ENCODE measurements around the gene CSMD2. TPM values are rescaled to one million over a fixed set of nuclear protein-coding genes. Genes with fewer than 3 reads are reported as not detected.

Gene CSMD2
- total RNA-seq, 1 donor from 2014 or later: 2.6 TPM

DNA sequence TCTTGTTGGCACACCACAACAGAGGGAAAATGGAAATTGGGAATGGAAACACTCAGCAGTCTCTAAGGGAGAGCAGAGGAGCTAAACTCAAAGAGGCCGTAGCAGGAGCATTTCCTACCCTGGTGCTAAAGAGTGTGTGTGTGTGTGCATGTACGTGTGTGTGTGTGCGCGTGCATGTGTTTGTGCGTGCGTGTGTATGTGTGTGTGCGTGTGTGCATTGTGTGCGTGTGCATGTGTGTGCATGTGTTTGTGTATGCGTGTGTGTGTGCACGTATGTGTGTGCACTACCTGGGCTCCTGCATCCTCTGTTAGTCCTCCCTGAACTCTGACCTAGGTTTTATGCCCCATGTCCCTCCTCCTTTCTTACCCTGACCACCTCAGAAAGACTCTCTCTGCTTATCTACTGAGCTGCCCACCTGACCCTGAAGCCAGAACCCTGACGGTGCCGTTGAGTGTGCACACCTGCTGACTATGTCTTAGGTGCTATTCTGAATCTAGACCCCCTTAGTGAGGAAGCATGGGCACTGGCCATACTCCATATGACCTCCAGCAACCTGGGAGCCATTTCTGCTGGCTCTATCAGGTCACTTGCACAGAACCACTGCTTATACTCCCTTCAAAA lies 458.3 kb downstream of the CSMD2 start:
- Histone ChIP-seq H3K4me3 (no peak overlapping the region), H3K27ac (no peak overlapping the region), H3K79me2 (ENCODE audit: low read depth) (no peaks in the 10 kb centered on the region), H3K4me2 (no peak overlapping the region), H3K9ac (no peak overlapping the region), H3K9me3 (ENCODE audit: low read depth) (no peaks in the 10 kb centered on the region), H4K20me1 (ENCODE audit: low read depth) (no peaks in the 10 kb centered on the region), H2AFZ (replicated peaks) (no peak overlapping the region), H3K4me1 (no peaks in the 10 kb centered on the region), H3K27me3 (no peaks in the 10 kb centered on the region), H3K36me3 (no peaks in the 10 kb centered on the region), H3F3A (ENCODE audit: low read depth) (no peaks in the 10 kb centered on the region)
- Mint-ChIP-seq H3K27ac (peak overlapping the region; percentile 23), H3K36me3 (no peaks in the 10 kb centered on the region), H3K27me3 (ENCODE audit: insufficient read depth, low read depth) (no peaks in the 10 kb centered on the region), H3K9me3 (no peaks in the 10 kb centered on the region), H3K4me3 (no peak overlapping the region), H3K4me1 (peaks cover 23% of the 10 kb centered on the region)
- no peak for TF ChIP-seq EZH2 (IDR thresholded peaks at IDR 0.05)
- TF ChIP-seq EZH2phosphoT487 (IDR thresholded peaks at IDR 0.05): no peak
- TF ChIP-seq, protein P1, sequence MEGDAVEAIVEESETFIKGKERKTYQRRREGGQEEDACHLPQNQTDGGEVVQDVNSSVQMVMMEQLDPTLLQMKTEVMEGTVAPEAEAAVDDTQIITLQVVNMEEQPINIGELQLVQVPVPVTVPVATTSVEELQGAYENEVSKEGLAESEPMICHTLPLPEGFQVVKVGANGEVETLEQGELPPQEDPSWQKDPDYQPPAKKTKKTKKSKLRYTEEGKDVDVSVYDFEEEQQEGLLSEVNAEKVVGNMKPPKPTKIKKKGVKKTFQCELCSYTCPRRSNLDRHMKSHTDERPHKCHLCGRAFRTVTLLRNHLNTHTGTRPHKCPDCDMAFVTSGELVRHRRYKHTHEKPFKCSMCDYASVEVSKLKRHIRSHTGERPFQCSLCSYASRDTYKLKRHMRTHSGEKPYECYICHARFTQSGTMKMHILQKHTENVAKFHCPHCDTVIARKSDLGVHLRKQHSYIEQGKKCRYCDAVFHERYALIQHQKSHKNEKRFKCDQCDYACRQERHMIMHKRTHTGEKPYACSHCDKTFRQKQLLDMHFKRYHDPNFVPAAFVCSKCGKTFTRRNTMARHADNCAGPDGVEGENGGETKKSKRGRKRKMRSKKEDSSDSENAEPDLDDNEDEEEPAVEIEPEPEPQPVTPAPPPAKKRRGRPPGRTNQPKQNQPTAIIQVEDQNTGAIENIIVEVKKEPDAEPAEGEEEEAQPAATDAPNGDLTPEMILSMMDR (IDR thresholded peaks at IDR 0.05): no peak
- DNase-seq (ENCODE audit: low spot score): no peak

DNA sequence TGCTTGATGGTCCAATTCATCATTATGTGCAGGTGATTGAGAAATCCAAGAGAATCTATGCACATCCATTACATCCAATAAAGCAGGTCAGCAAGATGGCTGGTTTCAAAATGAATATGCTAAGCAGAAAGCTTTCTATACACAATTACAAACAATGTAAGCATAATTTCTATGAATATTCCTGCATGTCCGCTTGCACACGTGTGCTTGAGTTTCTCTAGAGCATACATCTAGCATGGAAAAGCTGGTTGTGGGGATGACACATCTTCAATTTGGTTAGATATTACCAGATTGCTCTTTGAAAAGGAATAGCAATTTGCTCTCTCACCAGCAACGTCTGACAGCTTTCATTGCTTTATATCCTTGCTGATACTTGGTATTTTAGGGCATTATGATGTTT lies 461.6 kb downstream of the CSMD2 start:
- Mint-ChIP-seq H3K9me3 (no peaks in the 10 kb centered on the region), H3K27ac (no peak overlapping the region), H3K4me3 (no peak overlapping the region), H3K27me3 (ENCODE audit: insufficient read depth, low read depth) (no peaks in the 10 kb centered on the region), H3K36me3 (no peaks in the 10 kb centered on the region), H3K4me1 (peaks cover 3% of the 10 kb centered on the region)
- no peaks in the 10 kb centered on the region for H3K36me3 ChIP-seq
- H3K4me1 ChIP-seq: no peaks in the 10 kb centered on the region
- H4K20me1 ChIP-seq (ENCODE audit: low read depth): no peaks in the 10 kb centered on the region
- H3K79me2 ChIP-seq (ENCODE audit: low read depth): no peaks in the 10 kb centered on the region
- DNase-seq (ENCODE audit: low spot score): no peak
- TF ChIP-seq EZH2 (IDR thresholded peaks at IDR 0.05) (no peak), EZH2phosphoT487 (IDR thresholded peaks at IDR 0.05) (no peak)
- TF ChIP-seq, protein P1 (IDR thresholded peaks at IDR 0.05): no peak
- H3K4me3 ChIP-seq: no peak overlapping the region
- no peaks in the 10 kb centered on the region for H3K27me3 ChIP-seq
- no peak overlapping the region for H3K27ac ChIP-seq
- H3K9me3 ChIP-seq (ENCODE audit: low read depth): no peaks in the 10 kb centered on the region
- no peak overlapping the region for H3K9ac ChIP-seq
- H3K4me2 ChIP-seq: no peak overlapping the region
- H3F3A ChIP-seq (ENCODE audit: low read depth): no peaks in the 10 kb centered on the region
- H2AFZ ChIP-seq (replicated peaks): no peak overlapping the region

GRCh38 chr1:33698361-33699035 lies 466.5 kb downstream of the CSMD2 start:
- no peaks in the 10 kb centered on the region for H4K20me1 ChIP-seq (ENCODE audit: low read depth)
- no peak overlapping the region for H3K4me3 ChIP-seq
- H3K4me3 Mint-ChIP-seq: no peak overlapping the region
- H3K4me1 ChIP-seq: no peaks in the 10 kb centered on the region
- H3K9me3 ChIP-seq (ENCODE audit: low read depth): no peaks in the 10 kb centered on the region
- no peak overlapping the region for H2AFZ ChIP-seq (replicated peaks)
- H3K9me3 Mint-ChIP-seq: no peaks in the 10 kb centered on the region
- peaks cover 6% of the 10 kb centered on the region for H3K27me3 Mint-ChIP-seq (ENCODE audit: insufficient read depth, low read depth)
- H3K27me3 ChIP-seq: no peaks in the 10 kb centered on the region
- no peak for TF ChIP-seq EZH2phosphoT487 (IDR thresholded peaks at IDR 0.05)
- TF ChIP-seq, protein P1 (IDR thresholded peaks at IDR 0.05): no peak
- TF ChIP-seq EZH2 (IDR thresholded peaks at IDR 0.05): no peak
- H3K4me2 ChIP-seq: no peak overlapping the region
- H3K4me1 Mint-ChIP-seq: no peaks in the 10 kb centered on the region
- H3F3A ChIP-seq (ENCODE audit: low read depth): no peaks in the 10 kb centered on the region
- no peaks in the 10 kb centered on the region for H3K36me3 ChIP-seq
- no peaks in the 10 kb centered on the region for H3K79me2 ChIP-seq (ENCODE audit: low read depth)
- H3K27ac Mint-ChIP-seq: no peak overlapping the region
- H3K27ac ChIP-seq: no peak overlapping the region
- H3K9ac ChIP-seq: no peak overlapping the region
- no peak for DNase-seq (ENCODE audit: low spot score)
- H3K36me3 Mint-ChIP-seq: peaks cover 6% of the 10 kb centered on the region

Measured in neural progenitor cell (in vitro differentiated cells).